Thyroid gland (tissue), 4 donors: ENCODE data around the gene SULF2. TPM values are rescaled to one million over a fixed set of nuclear protein-coding genes. Genes with fewer than 3 reads are reported as not detected.

Experiments
- DNase-seq, 2 donors: peaks; one replicate each; pipeline ENCODE4 v3.0.0-alpha.2; 2019
- H3K27ac ChIP-seq, 3 donors: fragments of 200-600 bp; sonication (generic); 1 replicate in 2 of 3; 2 replicates in 1 of 3; pipeline ENCODE4 v1.5.1; 2016 to 2019; ENCODE audit warnings: mild to moderate bottlenecking in 1 of 3, moderate library complexity in 1 of 3
- H3K27me3 ChIP-seq: fragments of 200-600 bp; sonication (generic); one replicate; pipeline ENCODE4 v1.5.1; 2019
- H3K36me3 ChIP-seq, 2 donors: fragments of 200-600 bp; sonication (generic); one replicate each; pipeline ENCODE4 v1.5.1; 2016 to 2019
- H3K4me1 ChIP-seq, 2 donors: fragments of 200-600 bp; sonication (generic); one replicate each; pipeline ENCODE4 v1.5.1; 2017 to 2019
- H3K4me3 ChIP-seq, 3 donors: fragments of 200-600 bp; sonication (generic); replicated peaks in 1 of 3; 1 replicate in 2 of 3; 2 replicates in 1 of 3; pipeline ENCODE4 v1.5.1; 2016; ENCODE audit warnings: mild to moderate bottlenecking in 1 of 3
- H3K9me3 ChIP-seq: fragments of 200-600 bp; sonication (generic); one replicate; pipeline ENCODE4 v1.5.1; 2017
- CTCF ChIP-seq, 6 experiments: fragments of 200-600 bp in 3 of 6; fragments of 450-650 bp in 3 of 6; sonication (generic) in 3 of 6; IDR thresholded peaks; one replicate each; pipeline ENCODE4 v1.5.1; 2016 to 2019; ENCODE audit warnings: antibody characterized with exemption in 6 of 6, mild to moderate bottlenecking in 2 of 6, inconsistent platforms in 1 of 6, moderate library complexity in 1 of 6
- POLR2A ChIP-seq, 2 donors: fragments of 450-650 bp; IDR thresholded peaks; one replicate each; pipeline ENCODE4 v1.6.1; 2017; ENCODE audit warnings: antibody characterized with exemption in 2 of 2, mild to moderate bottlenecking in 2 of 2, moderate library complexity in 1 of 2
- WGBS, 2 donors: methylation state at CpG; one replicate each; pipeline ENCODE4 v1.1.5; 2017; 5-methylcytosine and 5-hydroxymethylcytosine counted together
- intact Hi-C: fragments of 100-400 bp; cut with DNase I; formaldehyde crosslinking; loops from one replicate; pipeline ENCODE4 v1.15.1; 2023
- total RNA-seq, 4 donors: library from RNA; depleted of rRNA; stranded (reverse); fragments of >200 nt; gene quantifications; one replicate each; pipeline ENCODE4 v1.2.3, GENCODE V29; 2016

SULF2 gene
- total RNA-seq, 4 donors from 2014 or later: 39.4 to 90.6 (median 55.4) TPM

DNA sequence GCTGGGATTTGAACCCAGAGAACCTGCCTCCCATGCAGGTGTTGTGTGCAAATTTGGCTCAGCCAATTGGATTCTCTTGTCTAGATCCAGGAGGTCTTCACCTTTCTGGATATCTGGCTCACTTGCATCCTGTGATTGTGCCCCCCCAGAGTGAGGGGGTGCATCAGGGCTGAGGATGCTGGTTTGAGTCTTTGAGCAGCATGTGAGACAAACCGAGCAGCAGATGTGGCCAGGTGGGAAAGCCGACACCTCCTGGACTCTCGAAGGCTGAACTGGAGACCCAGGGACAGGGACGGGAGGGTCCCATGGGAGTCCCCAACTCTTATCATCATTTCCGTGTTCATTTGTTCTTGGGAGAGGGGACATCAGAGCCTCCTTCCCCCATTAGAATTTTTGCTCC, 30.6 kb upstream of the SULF2 start:
- TF ChIP-seq POLR2A (IDR thresholded peaks at IDR 0.05): no peak
- no peak for TF ChIP-seq CTCF (IDR thresholded peaks at IDR 0.05)
- 74 to 82% methylated on average over 5 of the region's 5 CpGs for whole genome bisulfite sequencing, 2 donors
- no peak for DNase-seq
- intact Hi-C loops: no loop called here
- H3K4me1 ChIP-seq: peaks cover 0 to 4% of the 10 kb centered on the region in 2 donors
- no peaks in the 10 kb centered on the region for H3K36me3 ChIP-seq
- no peak overlapping the region for H3K27ac ChIP-seq
- no peaks in the 10 kb centered on the region for H3K27me3 ChIP-seq
- no peak overlapping the region for H3K4me3 ChIP-seq
- no peaks in the 10 kb centered on the region for H3K9me3 ChIP-seq

- no peak for TF ChIP-seq POLR2A (IDR thresholded peaks at IDR 0.05)
- no peak for TF ChIP-seq CTCF (IDR thresholded peaks at IDR 0.05)
- DNase-seq: no peak
- no peaks in the 10 kb centered on the region for H3K9me3 ChIP-seq
- no peak overlapping the region for H3K27ac ChIP-seq
- H3K4me3 ChIP-seq: no peak overlapping the region
- no peaks in the 10 kb centered on the region for H3K27me3 ChIP-seq
- H3K4me1 ChIP-seq: peaks cover 0 to 4% of the 10 kb centered on the region in 2 donors
- no peaks in the 10 kb centered on the region for H3K36me3 ChIP-seq
- WGBS, 2 donors: 83 to 84% methylated on average over 3 of the region's 3 CpGs
- intact Hi-C loops: no loop called here
Observed at GRCh38 chr20:47815416-47815806, 30.1 kb upstream of the SULF2 start.

DNA sequence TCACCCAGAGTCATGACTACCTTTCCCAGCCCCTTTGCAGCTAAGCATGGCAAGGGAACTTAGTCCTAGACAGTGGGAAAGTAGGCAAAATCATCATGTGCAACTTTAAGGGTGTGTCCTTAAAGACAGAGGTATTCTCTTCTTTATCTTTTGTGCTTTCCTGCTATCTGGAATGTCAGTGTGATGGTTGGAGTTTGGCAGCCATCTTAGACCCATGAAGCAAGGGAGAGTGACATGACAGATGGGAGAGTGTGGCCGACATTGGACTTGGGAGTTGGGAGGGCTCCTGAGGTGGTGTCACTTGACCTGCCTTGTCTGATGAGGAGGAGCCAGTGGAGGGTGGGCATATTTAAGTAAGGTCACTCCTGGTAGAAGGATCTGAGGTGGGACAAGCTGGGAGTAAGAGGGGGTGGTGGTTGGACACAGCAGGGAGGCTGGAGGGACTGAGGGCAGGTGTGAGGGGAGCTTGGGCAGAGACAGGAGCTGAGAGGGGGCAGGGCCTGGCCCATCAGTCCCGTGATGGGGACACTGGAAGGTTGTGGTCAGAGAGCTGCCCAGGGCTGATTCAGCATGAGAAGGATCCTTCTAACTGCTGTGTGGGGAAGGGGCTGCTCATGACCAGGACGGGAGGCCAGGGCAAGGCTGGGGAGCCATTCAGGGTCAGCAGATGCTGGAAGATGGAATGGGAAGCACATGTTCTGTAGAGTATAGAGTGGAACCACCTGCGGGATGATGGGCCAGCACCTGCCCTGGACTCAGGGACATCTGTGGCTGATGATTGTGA, 29.5 kb upstream of the SULF2 start:
- intact Hi-C loops: no loop called here
- Histone ChIP-seq H3K27me3 (no peaks in the 10 kb centered on the region), H3K4me1 (peaks cover 0 to 4% of the 10 kb centered on the region in 2 donors), H3K9me3 (no peaks in the 10 kb centered on the region), H3K4me3 (no peak overlapping the region), H3K27ac (no peak overlapping the region), H3K36me3 (no peaks in the 10 kb centered on the region)
- WGBS, 2 donors: 83 to 91% methylated on average over 4 of the region's 4 CpGs
- DNase-seq: no peak
- TF ChIP-seq POLR2A (IDR thresholded peaks at IDR 0.05): no peak
- no peak for TF ChIP-seq CTCF (IDR thresholded peaks at IDR 0.05)

DNA sequence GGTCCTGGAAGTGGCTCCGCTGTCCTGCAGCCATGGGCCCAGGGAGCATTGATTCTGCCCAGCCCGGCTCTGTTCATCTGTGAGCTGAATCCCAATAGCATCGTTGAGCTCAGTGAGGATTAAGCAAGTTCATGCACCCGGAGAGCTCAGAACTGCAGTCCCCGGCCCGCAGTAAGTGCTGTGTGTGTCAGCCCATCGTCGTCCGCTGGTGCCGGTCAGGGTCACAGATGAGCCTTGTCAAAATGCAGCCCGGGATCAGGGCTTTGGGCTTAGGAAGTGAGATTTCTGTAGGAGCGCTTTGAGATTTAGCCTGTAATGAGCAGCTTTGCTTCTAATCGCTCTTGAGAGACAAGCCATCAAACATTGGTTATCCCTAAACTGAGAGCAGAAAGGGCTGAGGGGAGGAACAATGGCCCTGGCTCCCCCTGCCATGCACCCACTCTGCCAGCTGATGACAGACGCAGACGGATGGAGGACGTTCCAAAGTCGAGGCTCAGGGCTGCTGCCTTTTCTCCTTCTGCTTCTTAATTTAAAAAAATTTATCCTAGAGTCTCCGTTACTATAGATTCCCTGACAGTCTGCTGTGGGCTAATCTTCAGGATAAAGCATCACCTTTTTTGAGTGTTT, 25.6 kb upstream of the SULF2 start:
- Histone ChIP-seq H3K27me3 (no peaks in the 10 kb centered on the region), H3K4me3 (no peak overlapping the region), H3K36me3 (no peaks in the 10 kb centered on the region), H3K27ac (no peak overlapping the region), H3K9me3 (no peaks in the 10 kb centered on the region), H3K4me1 (no peaks in the 10 kb centered on the region)
- intact Hi-C loops: no loop called here
- no peak for DNase-seq
- TF ChIP-seq CTCF (IDR thresholded peaks at IDR 0.05): no peak
- TF ChIP-seq POLR2A (IDR thresholded peaks at IDR 0.05): no peak
- WGBS, 2 donors: 59 to 70% methylated on average over 7 to 18 of the region's 18 CpGs

GRCh38 chr20:47810116-47810677, 24.9 kb upstream of the SULF2 start:
- TF ChIP-seq CTCF (IDR thresholded peaks at IDR 0.05) (no peak), POLR2A (IDR thresholded peaks at IDR 0.05) (no peak)
- Histone ChIP-seq H3K27ac (no peak overlapping the region), H3K4me1 (no peaks in the 10 kb centered on the region), H3K36me3 (no peaks in the 10 kb centered on the region), H3K4me3 (no peak overlapping the region), H3K9me3 (no peaks in the 10 kb centered on the region), H3K27me3 (no peaks in the 10 kb centered on the region)
- intact Hi-C loops: no loop called here
- DNase-seq: peak in 1 of 2 donors; percentile 6
- WGBS, 2 donors: 43 to 60% methylated on average over 5 to 6 of the region's 6 CpGs
